GM12878 (cell line): ENCODE measurements around the gene MCEMP1. TPM values are rescaled to one million over a fixed set of nuclear protein-coding genes. Genes with fewer than 3 reads are reported as not detected.
A peak's percentile ranks its signal among the peaks of the same experiment; 100 is the strongest.

Experiments used
- CBX3 ChIP-seq: fragments of 200-600 bp; sonication (generic); IDR thresholded peaks from 2 replicates; pipeline ENCODE4 v1.6.1; 2016; ENCODE audit warnings: low read depth, borderline replicate concordance
- CBX5 ChIP-seq: sonication (generic); IDR thresholded peaks from 2 replicates; pipeline ENCODE4 v1.6.1; 2016; ENCODE audit warnings: low read depth, moderate library complexity, mild to moderate bottlenecking, inconsistent platforms
- ETV6 ChIP-seq, 2 experiments: fragments of 450-650 bp in 1 of 2; IDR thresholded peaks in 1 of 2; conservative IDR thresholded peaks in 1 of 2; 2 replicates each; pipeline ENCODE4 v1.6.1; 2014; ENCODE audit warnings: antibody characterized with exemption in 1 of 2, borderline replicate concordance in 1 of 2, low read depth in 1 of 2, mild to moderate bottlenecking in 1 of 2, moderate library complexity in 1 of 2
- HCFC1 ChIP-seq: fragments of 150-350 bp; IDR thresholded peaks from 2 replicates; pipeline ENCODE4 v1.6.1; 2014; ENCODE audit warnings: low read length
- LARP7 ChIP-seq: fragments of 450-650 bp; IDR thresholded peaks from 2 replicates; pipeline ENCODE4 v1.6.1; 2017; ENCODE audit warnings: mild to moderate bottlenecking
- MTA2 ChIP-seq: fragments of 450-650 bp; IDR thresholded peaks from 2 replicates; pipeline ENCODE4 v1.6.1; 2016; ENCODE audit warnings: low read depth, mild to moderate bottlenecking, moderate library complexity
- MTA3 ChIP-seq: IDR thresholded peaks from 2 replicates; pipeline ENCODE4 v1.6.1; 2012; ENCODE audit warnings: low read length, inconsistent platforms, borderline replicate concordance
- MYB ChIP-seq: fragments of 150-350 bp; IDR thresholded peaks from 2 replicates; pipeline ENCODE4 v1.6.1; 2014; ENCODE audit warnings: mild to moderate bottlenecking, low read depth, low read length, borderline replicate concordance
- MYC ChIP-seq: IDR thresholded peaks from 2 replicates; pipeline ENCODE4 v1.6.1; 2011; ENCODE audit warnings: mild to moderate bottlenecking, low read length, moderate library complexity, inconsistent platforms; ENCODE audit not compliant: insufficient read depth, insufficient replicate concordance, insufficient read length, severe bottlenecking
- NFIC ChIP-seq: IDR thresholded peaks from 2 replicates; pipeline ENCODE4 v1.6.1; 2012; ENCODE audit warnings: low read depth, mild to moderate bottlenecking, inconsistent platforms, low read length, moderate library complexity
- NFYA ChIP-seq: IDR thresholded peaks from 2 replicates; pipeline ENCODE4 v1.6.1; 2011; ENCODE audit warnings: low read depth, mild to moderate bottlenecking, low read length, improper control_type of control experiment, borderline replicate concordance
- PAX5 ChIP-seq: IDR thresholded peaks from 2 replicates; pipeline ENCODE4 v1.6.1; 2011; ENCODE audit warnings: low read depth, low read length, borderline replicate concordance
- POLR2AphosphoS2 ChIP-seq: IDR thresholded peaks from 2 replicates; pipeline ENCODE4 v1.6.1; 2011; ENCODE audit warnings: low read depth, mild to moderate bottlenecking, low read length, improper control_type of control experiment, moderate library complexity
- POU2F2 ChIP-seq: IDR thresholded peaks from 3 replicates; pipeline ENCODE4 v1.6.1; 2011; ENCODE audit warnings: low read depth, mild to moderate bottlenecking, low read length, borderline replicate concordance
- RAD21 ChIP-seq: IDR thresholded peaks from 2 replicates; pipeline ENCODE4 v1.6.1; 2011; ENCODE audit warnings: mild to moderate bottlenecking, low read depth, low read length, moderate library complexity; ENCODE audit not compliant: insufficient read depth
- RB1 ChIP-seq: fragments of 450-650 bp; formaldehyde crosslinking; IDR thresholded peaks from 2 replicates; pipeline ENCODE4 v1.6.1; 2017; ENCODE audit warnings: mild to moderate bottlenecking, borderline replicate concordance
- TBL1XR1 ChIP-seq: IDR thresholded peaks from 2 replicates; pipeline ENCODE4 v1.6.1; 2012; ENCODE audit warnings: low read depth, low read length, improper control_type of control experiment
- WRNIP1 ChIP-seq: IDR thresholded peaks from 2 replicates; pipeline ENCODE4 v1.6.1; 2011; ENCODE audit warnings: low read depth, low read length, improper control_type of control experiment, borderline replicate concordance
- ZNF207 ChIP-seq: fragments of 450-650 bp; IDR thresholded peaks from 2 replicates; pipeline ENCODE4 v1.6.1; 2014; ENCODE audit warnings: antibody characterized with exemption, mild to moderate bottlenecking, borderline replicate concordance
- ZNF384 ChIP-seq: IDR thresholded peaks from 2 replicates; pipeline ENCODE4 v1.6.1; 2012; ENCODE audit warnings: low read depth, mild to moderate bottlenecking, low read length, improper control_type of control experiment, borderline replicate concordance
- ZZZ3 ChIP-seq: IDR thresholded peaks from 2 replicates; pipeline ENCODE4 v1.6.1; 2011; ENCODE audit warnings: low read depth; ENCODE audit not compliant: control insufficient read depth, insufficient read length
- polyA plus RNA-seq, 11 experiments: library from polyadenylated mRNA; depleted of rRNA in 4 of 11; unstranded in 6 of 11; stranded (reverse) in 5 of 11; fragments of >200 nt; fragmentation: Nextera tagmentation in 4 of 11; fragmentation: Illumina TruSeq in 1 of 11; extraction: Ambion mirVana in 4 of 11; extraction: Trizol in 1 of 11; gene quantifications; 1 replicate in 1 of 11; 2 replicates in 10 of 11; pipeline versions ENCODE4 v1.2.1 to v1.2.3, GENCODE V29; 2011 to 2016; ENCODE audit warnings: inconsistent platforms in 2 of 11, missing spikeins in 2 of 11, low read depth in 1 of 11
- total RNA-seq, 4 experiments: library from RNA; depleted of rRNA in 3 of 4; stranded (reverse); fragments of >200 nt in 3 of 4; fragmentation: Illumina TruSeq in 1 of 4; extraction: Trizol in 1 of 4; gene quantifications; 2 replicates each; pipeline versions ENCODE4 v1.2.1 to v1.2.3, GENCODE V29; 2013 to 2021
- TF ChIP-seq, protein P1 (sequence below): fragments of 450-650 bp; conservative IDR thresholded peaks from 2 replicates; pipeline ENCODE4 v1.6.1; 2017; ENCODE audit warnings: mild to moderate bottlenecking, moderate library complexity
- TF ChIP-seq, protein P2 (sequence below): fragments of 450-650 bp; IDR thresholded peaks from 2 replicates; pipeline ENCODE4 v1.6.1; 2016; ENCODE audit warnings: mild to moderate bottlenecking, moderate library complexity, borderline replicate concordance

Gene MCEMP1
- total and polyA plus RNA-seq, 10 of the 15 experiments (the other 5 are each of a cell fraction or from before 2014, with no cell fraction given) = 0.08 to 0.55 (median 0.26) TPM; not detected in 1

- peak; percentile 41; the same call in 1 of the 2 replicates for TF ChIP-seq TBL1XR1
- no peak for TF ChIP-seq POU2F2
- TF ChIP-seq MTA3 = no peak
- TF ChIP-seq, protein P1, sequence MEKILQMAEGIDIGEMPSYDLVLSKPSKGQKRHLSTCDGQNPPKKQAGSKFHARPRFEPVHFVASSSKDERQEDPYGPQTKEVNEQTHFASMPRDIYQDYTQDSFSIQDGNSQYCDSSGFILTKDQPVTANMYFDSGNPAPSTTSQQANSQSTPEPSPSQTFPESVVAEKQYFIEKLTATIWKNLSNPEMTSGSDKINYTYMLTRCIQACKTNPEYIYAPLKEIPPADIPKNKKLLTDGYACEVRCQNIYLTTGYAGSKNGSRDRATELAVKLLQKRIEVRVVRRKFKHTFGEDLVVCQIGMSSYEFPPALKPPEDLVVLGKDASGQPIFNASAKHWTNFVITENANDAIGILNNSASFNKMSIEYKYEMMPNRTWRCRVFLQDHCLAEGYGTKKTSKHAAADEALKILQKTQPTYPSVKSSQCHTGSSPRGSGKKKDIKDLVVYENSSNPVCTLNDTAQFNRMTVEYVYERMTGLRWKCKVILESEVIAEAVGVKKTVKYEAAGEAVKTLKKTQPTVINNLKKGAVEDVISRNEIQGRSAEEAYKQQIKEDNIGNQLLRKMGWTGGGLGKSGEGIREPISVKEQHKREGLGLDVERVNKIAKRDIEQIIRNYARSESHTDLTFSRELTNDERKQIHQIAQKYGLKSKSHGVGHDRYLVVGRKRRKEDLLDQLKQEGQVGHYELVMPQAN = no peak
- TF ChIP-seq HCFC1 = 0 out of 2 replicates have a peak, but pooled peaks have one; percentile 24
- no peak for TF ChIP-seq NFYA
- 0 out of 2 replicates have a peak, but pooled peaks have one; percentile 34 for TF ChIP-seq PAX5
- no peak for TF ChIP-seq CBX3
- peak; percentile 26; the same call in 1 of the 2 replicates for TF ChIP-seq NFIC
- no peak for TF ChIP-seq WRNIP1
- TF ChIP-seq RAD21 = peak; percentile 60
- TF ChIP-seq ZZZ3 = no peak
- 0 out of 2 replicates have a peak, but pooled peaks have one; percentile 24 for TF ChIP-seq MYB
- TF ChIP-seq MYC = no peak
- peak in 1 of 2 experiments; percentile 35; a peak in 1 of 4 replicates for TF ChIP-seq ETV6 (conservative IDR thresholded peaks at IDR 0.05 in 1 of 2, IDR thresholded peaks at IDR 0.05 in 1 of 2; ENCODE audit: borderline replicate concordance in 1 of 2, low read depth in 1 of 2)
- no peak for TF ChIP-seq ZNF384
- no peak for TF ChIP-seq LARP7
- TF ChIP-seq, protein P2, sequence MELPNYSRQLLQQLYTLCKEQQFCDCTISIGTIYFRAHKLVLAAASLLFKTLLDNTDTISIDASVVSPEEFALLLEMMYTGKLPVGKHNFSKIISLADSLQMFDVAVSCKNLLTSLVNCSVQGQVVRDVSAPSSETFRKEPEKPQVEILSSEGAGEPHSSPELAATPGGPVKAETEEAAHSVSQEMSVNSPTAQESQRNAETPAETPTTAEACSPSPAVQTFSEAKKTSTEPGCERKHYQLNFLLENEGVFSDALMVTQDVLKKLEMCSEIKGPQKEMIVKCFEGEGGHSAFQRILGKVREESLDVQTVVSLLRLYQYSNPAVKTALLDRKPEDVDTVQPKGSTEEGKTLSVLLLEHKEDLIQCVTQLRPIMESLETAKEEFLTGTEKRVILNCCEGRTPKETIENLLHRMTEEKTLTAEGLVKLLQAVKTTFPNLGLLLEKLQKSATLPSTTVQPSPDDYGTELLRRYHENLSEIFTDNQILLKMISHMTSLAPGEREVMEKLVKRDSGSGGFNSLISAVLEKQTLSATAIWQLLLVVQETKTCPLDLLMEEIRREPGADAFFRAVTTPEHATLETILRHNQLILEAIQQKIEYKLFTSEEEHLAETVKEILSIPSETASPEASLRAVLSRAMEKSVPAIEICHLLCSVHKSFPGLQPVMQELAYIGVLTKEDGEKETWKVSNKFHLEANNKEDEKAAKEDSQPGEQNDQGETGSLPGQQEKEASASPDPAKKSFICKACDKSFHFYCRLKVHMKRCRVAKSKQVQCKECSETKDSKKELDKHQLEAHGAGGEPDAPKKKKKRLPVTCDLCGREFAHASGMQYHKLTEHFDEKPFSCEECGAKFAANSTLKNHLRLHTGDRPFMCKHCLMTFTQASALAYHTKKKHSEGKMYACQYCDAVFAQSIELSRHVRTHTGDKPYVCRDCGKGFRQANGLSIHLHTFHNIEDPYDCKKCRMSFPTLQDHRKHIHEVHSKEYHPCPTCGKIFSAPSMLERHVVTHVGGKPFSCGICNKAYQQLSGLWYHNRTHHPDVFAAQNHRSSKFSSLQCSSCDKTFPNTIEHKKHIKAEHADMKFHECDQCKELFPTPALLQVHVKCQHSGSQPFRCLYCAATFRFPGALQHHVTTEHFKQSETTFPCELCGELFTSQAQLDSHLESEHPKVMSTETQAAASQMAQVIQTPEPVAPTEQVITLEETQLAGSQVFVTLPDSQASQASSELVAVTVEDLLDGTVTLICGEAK = no peak
- TF ChIP-seq RB1 = 0 out of 2 replicates have a peak, but pooled peaks have one; percentile 45
- TF ChIP-seq CBX5 = 0 out of 2 replicates have a peak, but pooled peaks have one; percentile 83
- peak; percentile 35; the same call in 1 of the 2 replicates for TF ChIP-seq MTA2
- TF ChIP-seq ZNF207 = peak; percentile 58; the same call in 1 of the 2 replicates
- TF ChIP-seq POLR2AphosphoS2 = no peak
Measured at GRCh38 chr19:7652061-7652641, 24.7 kb upstream of the MCEMP1 start (continued).
